ENCODE results near the gene QSOX1.

The QSOX1 gene

DNA sequence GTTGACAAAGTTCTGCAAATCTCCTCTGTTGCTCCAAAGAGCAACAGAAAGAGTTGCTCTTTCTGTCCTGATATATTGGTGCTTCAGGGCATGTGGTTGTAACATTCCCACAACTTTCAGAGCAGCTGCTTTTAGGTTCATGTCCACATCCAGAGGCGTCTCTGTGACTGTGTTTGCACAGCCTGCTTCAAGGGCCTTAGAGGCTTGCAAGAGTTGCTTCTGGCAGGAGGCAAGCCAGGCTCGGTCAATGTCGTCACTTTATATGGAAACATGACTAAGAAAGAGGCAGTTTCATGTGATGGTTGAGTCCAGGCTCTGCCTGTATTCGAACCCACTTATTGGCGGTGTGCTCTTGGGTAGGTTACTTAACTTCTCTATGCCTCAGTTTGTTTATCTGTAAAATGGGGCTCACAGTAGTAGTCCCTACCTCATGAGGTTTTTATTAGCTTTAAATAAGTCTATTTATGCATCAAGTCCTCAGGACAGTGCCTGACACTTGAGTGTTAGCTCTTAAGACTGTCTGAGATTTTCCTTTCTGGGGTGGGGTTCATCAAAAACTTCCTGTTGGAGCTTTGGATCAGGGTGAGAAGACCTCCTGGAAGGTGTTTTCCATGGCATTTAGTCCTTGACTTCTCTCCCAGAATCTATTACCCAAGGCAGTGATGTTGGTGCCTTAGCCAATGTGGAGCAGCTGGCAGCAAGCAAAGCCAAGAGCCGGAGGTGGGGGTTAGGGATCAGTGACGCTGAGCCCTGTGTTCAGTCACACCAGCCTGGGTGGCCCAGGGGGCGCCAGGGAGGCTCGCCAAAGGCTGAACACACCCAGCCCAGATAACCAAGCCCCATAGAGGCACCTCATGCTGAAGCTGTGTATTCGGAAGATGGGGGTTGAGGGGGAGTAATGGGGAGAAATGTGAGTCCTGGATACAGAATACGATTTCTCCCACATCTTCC is 94.3 kb downstream of the QSOX1 start:
- H3K4me1 Mint-ChIP-seq (ENCODE audit: low read depth in 2 of 2): peaks cover 11 to 14% of the 10 kb centered on the region in 2 donors
- H3K36me3 Mint-ChIP-seq (ENCODE audit: insufficient read depth): no peaks in the 10 kb centered on the region
- ATAC-seq (replicated peaks): no peak
- H3K4me3 Mint-ChIP-seq: peak overlapping the region in 1 of 2 donors; percentile 26
- H3K27ac Mint-ChIP-seq: no peak overlapping the region
- no peaks in the 10 kb centered on the region for H3K9me3 Mint-ChIP-seq
- no peak for DNase-seq
- peaks cover 45 to 90% of the 10 kb centered on the region in 2 donors for H3K27me3 Mint-ChIP-seq

DNA sequence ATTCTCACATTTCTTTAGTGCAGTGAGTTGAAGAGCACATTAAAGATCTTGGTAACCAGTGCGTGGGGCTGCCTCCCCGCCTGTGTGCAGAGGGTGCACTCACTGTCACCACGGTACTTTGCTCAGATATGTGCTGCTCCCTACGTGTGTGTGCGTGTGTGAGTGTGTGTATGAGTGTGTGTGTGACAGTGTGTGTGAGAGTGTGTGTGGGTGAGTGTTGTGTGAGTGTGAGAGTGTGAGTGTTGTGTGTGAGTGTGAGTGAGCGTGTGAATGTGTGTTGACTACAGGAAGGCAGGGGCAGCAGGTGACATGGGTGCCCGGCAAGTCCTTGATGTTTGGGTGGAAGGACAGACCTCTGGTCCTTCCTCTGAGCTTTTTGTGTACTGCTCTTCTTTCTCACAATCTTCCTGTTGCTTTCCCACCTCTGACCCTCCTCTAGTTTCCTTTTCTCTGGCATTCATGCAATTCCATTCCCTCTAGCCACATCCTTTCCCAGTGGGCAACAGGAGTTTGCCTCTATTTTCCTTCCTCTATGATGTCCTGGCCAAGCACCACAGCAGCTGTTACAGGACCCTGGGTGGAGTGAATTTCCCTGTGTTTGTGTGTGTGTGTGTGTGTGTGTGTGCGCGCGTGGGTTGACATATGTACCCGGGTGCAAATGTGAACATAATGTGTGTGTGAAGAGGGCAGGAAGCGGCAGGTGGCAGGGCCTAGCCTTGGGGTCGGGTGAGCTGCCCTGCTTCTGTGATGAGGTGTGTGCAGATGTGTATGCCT is 95.2 kb downstream of the QSOX1 start:
- H3K4me1 Mint-ChIP-seq (ENCODE audit: low read depth in 2 of 2): peaks cover 11 to 14% of the 10 kb centered on the region in 2 donors

DNA sequence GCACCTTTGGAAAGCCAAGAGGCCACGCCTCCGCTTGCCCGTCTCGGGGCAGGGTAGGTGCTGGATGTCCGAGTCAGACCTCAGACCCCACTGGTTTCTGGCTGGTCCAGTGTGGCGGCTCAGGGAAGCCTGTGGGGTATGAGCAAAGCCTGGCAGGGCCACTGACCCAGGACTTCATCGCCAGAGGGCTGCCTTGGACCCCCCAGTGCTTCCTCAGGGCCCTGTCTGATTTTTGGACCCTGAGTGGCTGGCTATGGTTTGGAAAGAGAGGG is 95.8 kb downstream of the QSOX1 start:
- Mint-ChIP-seq H3K4me1 (ENCODE audit: low read depth in 2 of 2) (peaks cover 11 to 14% of the 10 kb centered on the region in 2 donors), H3K36me3 (ENCODE audit: insufficient read depth) (no peaks in the 10 kb centered on the region), H3K9me3 (no peaks in the 10 kb centered on the region), H3K4me3 (peak overlapping the region in 1 of 2 donors; percentile 26), H3K27ac (peak overlapping the region in 1 of 2 donors; percentile 17), H3K27me3 (peaks cover 43 to 90% of the 10 kb centered on the region in 2 donors)
- no peak for ATAC-seq (replicated peaks)
- no peak for DNase-seq

More for the DNA sequence above, 95.2 kb downstream of the QSOX1 start:
- DNase-seq: no peak
- ATAC-seq (replicated peaks): no peak
- peak overlapping the region in 1 of 2 donors; percentile 26 for H3K4me3 Mint-ChIP-seq
- peaks cover 40 to 90% of the 10 kb centered on the region in 2 donors for H3K27me3 Mint-ChIP-seq
- H3K9me3 Mint-ChIP-seq: no peaks in the 10 kb centered on the region
- H3K36me3 Mint-ChIP-seq (ENCODE audit: insufficient read depth): no peaks in the 10 kb centered on the region
- H3K27ac Mint-ChIP-seq: peak overlapping the region in 1 of 2 donors; percentile 17

- H3K4me1 Mint-ChIP-seq (ENCODE audit: low read depth in 2 of 2): peaks cover 11 to 14% of the 10 kb centered on the region in 2 donors
- no peak for ATAC-seq (replicated peaks)
- H3K36me3 Mint-ChIP-seq (ENCODE audit: insufficient read depth): no peaks in the 10 kb centered on the region
- no peak overlapping the region for H3K4me3 Mint-ChIP-seq
- no peaks in the 10 kb centered on the region for H3K9me3 Mint-ChIP-seq
- DNase-seq: no peak
- peaks cover 48 to 90% of the 10 kb centered on the region in 2 donors for H3K27me3 Mint-ChIP-seq
- no peak overlapping the region for H3K27ac Mint-ChIP-seq
These were observed 96.3 kb downstream of the QSOX1 start for GRCh38 chr1:180250883-180251509.

GRCh38 chr1:180251526-180252305 is 97.0 kb downstream of the QSOX1 start:
- H3K36me3 Mint-ChIP-seq (ENCODE audit: insufficient read depth): no peaks in the 10 kb centered on the region
- H3K4me1 Mint-ChIP-seq (ENCODE audit: low read depth in 2 of 2): peaks cover 11 to 14% of the 10 kb centered on the region in 2 donors
- H3K27me3 Mint-ChIP-seq: peaks cover 56 to 95% of the 10 kb centered on the region in 2 donors
- H3K27ac Mint-ChIP-seq: no peak overlapping the region
- no peak overlapping the region for H3K4me3 Mint-ChIP-seq
- no peak for DNase-seq
- no peaks in the 10 kb centered on the region for H3K9me3 Mint-ChIP-seq
- no peak for ATAC-seq (replicated peaks)

- H3K27me3 Mint-ChIP-seq: peaks cover 63 to 98% of the 10 kb centered on the region in 2 donors
- H3K27ac Mint-ChIP-seq: no peak overlapping the region
- DNase-seq (peak; percentile 63 to 66 (median 64)), ATAC-seq (replicated peaks) (peak; percentile 72)
- H3K36me3 Mint-ChIP-seq (ENCODE audit: insufficient read depth): no peaks in the 10 kb centered on the region
- peaks cover 12 to 14% of the 10 kb centered on the region in 2 donors for H3K4me1 Mint-ChIP-seq (ENCODE audit: low read depth in 2 of 2)
- no peak overlapping the region for H3K4me3 Mint-ChIP-seq
- no peaks in the 10 kb centered on the region for H3K9me3 Mint-ChIP-seq
These were observed 98.2 kb downstream of the QSOX1 start for GRCh38 chr1:180252638-180253536.
